GM12801 (cell line): Measurements from ENCODE around the gene STRN3.

ENCODE experiments used
- TF ChIP-seq, protein P1 (sequence below): IDR thresholded peaks from one replicate; pipeline ENCODE4 v1.5.1; 2011; ENCODE audit warnings: control low read depth; ENCODE audit not compliant: insufficient read length; ENCODE audit errors: extremely low read depth

STRN3 gene

DNA sequence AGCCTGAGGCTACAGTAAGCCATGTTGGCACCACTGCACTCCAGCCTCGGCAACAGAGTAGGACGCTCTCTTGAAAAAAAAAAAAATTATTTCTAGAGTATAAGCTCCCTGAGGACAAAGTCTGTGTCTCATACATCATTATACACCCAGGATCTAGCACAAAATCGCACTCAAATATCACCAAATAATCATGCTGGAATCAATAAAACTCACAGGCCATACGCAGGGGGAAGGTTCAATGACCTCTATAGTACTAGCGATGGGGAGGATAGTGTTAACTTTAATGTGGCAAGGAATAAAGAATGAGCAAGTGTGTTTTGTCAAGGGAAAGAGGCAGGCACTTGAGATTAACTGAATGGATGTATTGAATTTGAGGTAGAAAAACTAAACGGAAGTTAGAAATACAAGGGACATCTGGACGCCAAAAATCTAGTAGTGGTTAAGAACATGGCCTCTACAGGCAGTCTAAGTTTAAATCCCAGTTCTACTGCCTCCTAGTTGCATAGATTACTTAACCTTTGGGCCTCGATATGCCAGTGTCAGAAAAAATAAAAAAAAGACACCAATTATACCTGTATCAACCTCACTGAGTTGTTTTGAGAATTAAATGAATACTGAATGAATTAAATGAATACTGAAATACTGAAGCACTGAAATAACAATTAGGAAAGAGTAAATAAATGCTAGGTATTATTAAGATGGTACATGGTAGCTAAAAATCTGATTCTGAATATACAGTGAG, 5.2 kb downstream of the STRN3 start:
- TF ChIP-seq, protein P1, sequence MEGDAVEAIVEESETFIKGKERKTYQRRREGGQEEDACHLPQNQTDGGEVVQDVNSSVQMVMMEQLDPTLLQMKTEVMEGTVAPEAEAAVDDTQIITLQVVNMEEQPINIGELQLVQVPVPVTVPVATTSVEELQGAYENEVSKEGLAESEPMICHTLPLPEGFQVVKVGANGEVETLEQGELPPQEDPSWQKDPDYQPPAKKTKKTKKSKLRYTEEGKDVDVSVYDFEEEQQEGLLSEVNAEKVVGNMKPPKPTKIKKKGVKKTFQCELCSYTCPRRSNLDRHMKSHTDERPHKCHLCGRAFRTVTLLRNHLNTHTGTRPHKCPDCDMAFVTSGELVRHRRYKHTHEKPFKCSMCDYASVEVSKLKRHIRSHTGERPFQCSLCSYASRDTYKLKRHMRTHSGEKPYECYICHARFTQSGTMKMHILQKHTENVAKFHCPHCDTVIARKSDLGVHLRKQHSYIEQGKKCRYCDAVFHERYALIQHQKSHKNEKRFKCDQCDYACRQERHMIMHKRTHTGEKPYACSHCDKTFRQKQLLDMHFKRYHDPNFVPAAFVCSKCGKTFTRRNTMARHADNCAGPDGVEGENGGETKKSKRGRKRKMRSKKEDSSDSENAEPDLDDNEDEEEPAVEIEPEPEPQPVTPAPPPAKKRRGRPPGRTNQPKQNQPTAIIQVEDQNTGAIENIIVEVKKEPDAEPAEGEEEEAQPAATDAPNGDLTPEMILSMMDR, result no peak

DNA sequence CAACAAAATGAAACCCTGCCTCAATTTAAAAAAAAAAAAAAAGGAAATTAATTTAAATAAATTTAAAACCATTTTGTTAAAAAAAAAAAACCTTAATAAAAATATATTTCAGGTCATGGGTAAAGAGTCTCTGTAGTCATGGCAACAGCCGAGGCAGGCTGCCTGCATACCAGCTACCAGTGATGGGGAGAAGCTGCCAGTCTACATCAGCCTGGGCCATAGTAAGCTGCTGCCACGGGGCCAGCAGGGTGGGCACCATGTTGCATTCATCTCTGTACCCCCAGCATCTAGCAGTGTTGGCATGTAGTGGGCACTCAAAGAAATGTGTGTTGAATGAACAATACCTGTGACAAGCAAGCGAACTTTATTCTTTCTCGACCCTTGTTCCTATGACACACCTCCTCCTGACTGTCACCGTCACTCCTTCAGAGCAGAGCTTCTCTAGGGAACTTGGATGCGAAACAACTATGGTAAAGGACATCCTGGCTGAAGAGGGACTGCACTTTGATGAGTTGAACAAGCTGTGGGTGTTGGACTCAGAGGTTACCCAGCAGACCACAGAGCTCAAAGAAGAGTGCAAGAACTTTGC, 8.0 kb downstream of the STRN3 start:
- TF ChIP-seq, protein P1, result no peak

DNA sequence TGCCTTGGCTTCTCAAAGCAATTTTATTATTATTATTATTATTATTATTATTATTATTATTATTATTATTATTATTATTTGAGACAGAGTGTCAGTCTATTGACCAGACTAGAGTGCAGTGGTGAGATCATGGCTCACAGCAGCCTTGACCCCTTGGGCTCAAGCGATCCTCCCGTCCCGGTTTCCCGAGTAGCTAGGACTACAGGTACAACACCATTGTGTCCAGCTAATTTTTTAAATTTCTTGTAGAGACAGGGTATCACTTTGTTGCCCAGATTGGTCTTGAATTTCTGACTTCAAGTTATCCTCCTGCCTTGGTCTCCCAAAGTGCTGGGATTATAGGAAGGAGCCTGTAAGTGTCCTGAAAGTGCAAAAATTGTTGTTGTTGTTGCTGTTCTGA, 12.3 kb downstream of the STRN3 start:
- TF ChIP-seq, protein P1, result no peak

DNA sequence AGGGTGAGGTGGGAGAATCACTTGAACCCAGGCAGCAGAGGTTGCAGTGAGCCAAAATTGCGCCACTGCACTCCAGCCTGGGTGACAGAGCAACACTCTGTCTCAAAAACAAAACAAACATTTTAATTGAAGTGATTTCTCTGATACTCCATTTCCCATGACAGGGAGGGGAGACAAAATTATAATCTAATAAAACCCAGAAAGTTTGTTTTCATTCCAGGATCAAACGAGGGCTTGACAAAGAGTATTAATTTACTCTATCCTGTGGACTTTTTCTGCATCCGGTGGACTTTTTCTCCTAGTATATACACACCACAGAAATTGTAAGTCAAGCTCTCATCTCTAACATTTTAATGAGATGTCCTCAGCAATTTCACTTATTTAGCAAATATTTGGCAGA, 15.2 kb downstream of the STRN3 start:
- TF ChIP-seq, protein P1, result no peak

DNA sequence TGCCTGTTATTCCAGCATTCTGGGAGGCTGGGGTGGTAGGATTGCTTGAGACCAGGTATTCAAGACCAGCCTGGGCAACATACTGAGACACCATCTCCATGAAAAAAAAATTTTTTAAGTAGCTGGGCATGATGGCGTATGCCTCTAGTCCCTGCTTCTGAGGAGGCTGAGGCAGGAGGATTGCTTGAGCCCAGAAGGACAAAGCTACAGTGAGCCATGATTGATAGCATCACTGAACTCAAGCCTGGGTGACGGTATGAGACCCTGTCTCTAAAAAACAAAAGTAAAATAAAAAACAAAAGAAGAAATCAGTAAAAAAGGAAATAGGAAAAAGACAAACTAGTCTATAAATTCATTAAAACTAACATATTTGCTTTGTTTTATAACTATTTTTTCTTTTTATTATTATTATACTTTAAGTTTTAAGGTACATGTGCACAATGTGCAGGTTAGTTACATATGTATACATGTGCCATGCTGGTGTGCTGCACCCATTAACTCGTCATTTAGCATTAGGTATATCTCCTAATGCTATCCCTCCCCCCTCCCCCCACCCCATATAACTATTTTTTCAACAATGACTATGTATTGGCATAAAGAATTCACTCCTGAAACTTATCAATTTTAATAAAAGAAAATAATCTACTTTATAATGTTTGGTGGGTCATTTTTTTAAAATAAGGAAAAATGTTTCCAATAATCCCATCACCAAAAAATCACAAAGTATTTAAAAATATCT, 16.2 kb downstream of the STRN3 start:
- TF ChIP-seq, protein P1, result no peak

DNA sequence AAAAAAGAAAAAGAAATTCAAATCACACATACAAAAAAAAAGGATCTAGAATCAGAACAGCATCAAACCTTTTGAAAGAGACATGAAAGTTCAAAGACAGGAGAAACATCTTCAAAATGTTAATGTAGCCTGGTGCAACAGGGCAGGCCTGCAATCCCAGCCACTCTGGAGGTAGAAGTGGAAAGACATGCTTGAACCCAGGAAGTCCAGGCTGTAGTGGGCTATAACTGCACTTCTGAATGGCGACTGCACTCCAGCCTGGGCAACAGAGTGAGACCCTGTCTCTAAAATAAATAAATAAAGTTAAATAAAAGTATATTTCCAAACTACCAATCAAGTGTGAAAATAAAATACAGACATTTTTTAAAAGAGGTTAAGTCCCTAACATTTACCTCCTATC, 19.5 kb downstream of the STRN3 start:
- TF ChIP-seq, protein P1, result no peak

DNA sequence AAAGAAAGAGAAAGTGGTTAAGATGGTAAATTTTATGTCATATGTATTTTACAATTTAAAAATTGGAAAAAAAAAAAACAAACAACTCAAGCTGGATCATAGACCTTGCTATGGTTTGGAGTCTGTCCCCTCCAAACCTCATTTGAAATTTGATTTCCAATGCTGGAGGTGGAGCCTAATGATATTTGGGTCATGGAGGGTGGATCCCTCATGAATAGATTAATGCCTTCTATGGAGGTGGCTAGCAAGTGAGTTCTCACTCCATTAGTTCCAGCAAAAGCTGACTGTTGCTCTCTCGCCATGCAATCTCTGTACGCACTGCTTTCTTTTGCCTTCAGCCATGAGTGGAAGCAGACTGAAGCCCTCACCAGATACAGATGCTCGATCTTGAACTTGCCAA, 22.9 kb downstream of the STRN3 start:
- TF ChIP-seq, protein P1, result no peak
